ENCODE measurements around the gene L3HYPDH. TPM values are rescaled to one million over a fixed set of nuclear protein-coding genes. Genes with fewer than 3 reads are reported as not detected.

Gene L3HYPDH
- total and polyA plus RNA-seq, 7 experiments from 2014 or later, result 2.9 to 55.9 (median 21.6) TPM

DNA sequence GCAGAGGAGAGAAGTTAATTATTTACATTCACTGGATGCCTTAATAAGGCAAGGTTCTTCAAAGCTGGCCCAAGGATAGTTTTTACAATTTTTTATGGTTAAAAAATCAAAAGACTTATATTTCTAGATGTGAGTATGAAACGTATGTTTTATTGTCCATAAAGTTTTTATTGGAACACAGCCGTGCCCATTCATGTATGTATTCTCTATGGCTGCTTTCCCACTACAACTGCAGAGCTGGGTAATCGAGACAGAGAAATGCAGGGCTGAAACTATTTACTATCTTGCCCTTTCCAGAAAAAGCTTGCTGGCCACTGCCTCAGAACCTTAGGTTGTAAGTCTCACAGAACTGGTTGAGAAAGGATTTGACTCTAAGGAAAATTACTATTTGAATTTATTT lies 16.5 kb upstream of the L3HYPDH start:
- no peak for DNase-seq
- peaks cover 0 to 32% (median 9%) of the 10 kb centered on the region in 5 donors for H3K36me3 Mint-ChIP-seq
- H3K4me3 Mint-ChIP-seq, result no peak overlapping the region
- H3K4me1 Mint-ChIP-seq, result peaks cover 11 to 37% (median 23%) of the 10 kb centered on the region in 7 donors
- intact Hi-C loops (cut with micrococcal nuclease), result loop anchor here in 1 of 2 donors (2.0 kb wide), 1 partner anchor 16 kb away; the partner anchor contains the start of genes JKAMP and L3HYPDH
- ChIA-PET CTCF (interaction anchor here (0.8 kb wide), 1 partner anchor 683 kb away, joined by 3 read pairs; no protein-coding TSS in a partner anchor), POLR2A (interaction anchor here (1.5 kb wide), 1 partner anchor 16 kb away, joined by 3 read pairs; the partner anchor contains the start of genes JKAMP and L3HYPDH)
- H3K27me3 Mint-ChIP-seq, result no peaks in the 10 kb centered on the region
- Histone ChIP-seq H3K4me1 (ENCODE audit: control insufficient read depth in 2 of 2, insufficient read depth in 2 of 2, low read length in 2 of 2) (peaks cover 0 to 4% of the 10 kb centered on the region in 2 donors), H3K36me3 (ENCODE audit: control insufficient read depth in 2 of 3, insufficient read depth in 3 of 3, low read length in 3 of 3) (peaks cover 0 to 11% (median 5%) of the 10 kb centered on the region in 3 experiments), H3K4me3 (ENCODE audit: low read length) (no peak overlapping the region), H3K27ac (ENCODE audit: low read depth, low read length) (no peak overlapping the region), H3K27me3 (ENCODE audit: control insufficient read depth in 2 of 2, insufficient read depth in 2 of 2, low read length in 2 of 2) (no peaks in the 10 kb centered on the region), H3K9me3 (ENCODE audit: control insufficient read depth in 2 of 3, low read length in 3 of 3) (no peaks in the 10 kb centered on the region)
- H3K9me3 Mint-ChIP-seq, result no peaks in the 10 kb centered on the region
- peak overlapping the region in 1 of 9 donors; percentile 38 for H3K27ac Mint-ChIP-seq
- ATAC-seq, result no peak

DNA sequence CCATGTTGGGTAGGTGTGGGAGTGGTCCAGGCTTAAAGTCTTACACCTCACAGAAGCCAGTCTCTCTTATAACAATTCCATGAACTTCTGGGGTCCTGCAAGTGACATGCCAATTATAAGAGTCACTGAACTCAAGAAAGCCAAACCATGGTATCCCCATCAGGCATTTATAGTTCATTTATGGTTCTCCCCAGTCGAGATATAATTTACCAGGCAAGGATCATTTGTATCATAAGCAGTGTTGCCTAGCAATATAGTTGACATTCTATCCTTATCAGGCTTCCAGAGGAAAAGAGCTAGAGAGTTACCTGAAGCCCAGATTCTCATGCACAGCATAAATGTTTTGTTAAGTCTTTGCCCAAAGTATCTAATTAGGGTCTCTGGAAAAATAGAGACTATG lies 8.2 kb upstream of the L3HYPDH start:
- H3K27ac ChIP-seq (ENCODE audit: low read depth, low read length), result no peak overlapping the region
- H3K4me1 ChIP-seq (ENCODE audit: control insufficient read depth in 2 of 2, insufficient read depth in 2 of 2, low read length in 2 of 2), result no peaks in the 10 kb centered on the region
- CTCF ChIA-PET, result interaction anchor here (0.7 to 1.3 kb wide), 2 partner anchors 15 to 359 kb away, joined by 4 to 5 read pairs; no protein-coding TSS in a partner anchor
- POLR2A ChIA-PET, result no interaction called here
- intact Hi-C loops (cut with micrococcal nuclease), result no loop called here
- Mint-ChIP-seq H3K4me3 (no peak overlapping the region), H3K9me3 (no peaks in the 10 kb centered on the region), H3K4me1 (peaks cover 28 to 60% (median 47%) of the 10 kb centered on the region in 7 donors), H3K27me3 (no peaks in the 10 kb centered on the region), H3K36me3 (peaks cover 19 to 80% (median 54%) of the 10 kb centered on the region in 5 donors), H3K27ac (peak overlapping the region in 1 of 9 donors; percentile 56)
- ATAC-seq, result no peak
- no peaks in the 10 kb centered on the region for H3K27me3 ChIP-seq (ENCODE audit: control insufficient read depth in 2 of 2, insufficient read depth in 2 of 2, low read length in 2 of 2)
- no peaks in the 10 kb centered on the region for H3K9me3 ChIP-seq (ENCODE audit: control insufficient read depth in 2 of 3, low read length in 3 of 3)
- peaks cover 0 to 52% (median 0%) of the 10 kb centered on the region in 3 experiments for H3K36me3 ChIP-seq (ENCODE audit: control insufficient read depth in 2 of 3, insufficient read depth in 3 of 3, low read length in 3 of 3)
- DNase-seq, result no peak
- H3K4me3 ChIP-seq (ENCODE audit: low read length), result no peak overlapping the region

DNA sequence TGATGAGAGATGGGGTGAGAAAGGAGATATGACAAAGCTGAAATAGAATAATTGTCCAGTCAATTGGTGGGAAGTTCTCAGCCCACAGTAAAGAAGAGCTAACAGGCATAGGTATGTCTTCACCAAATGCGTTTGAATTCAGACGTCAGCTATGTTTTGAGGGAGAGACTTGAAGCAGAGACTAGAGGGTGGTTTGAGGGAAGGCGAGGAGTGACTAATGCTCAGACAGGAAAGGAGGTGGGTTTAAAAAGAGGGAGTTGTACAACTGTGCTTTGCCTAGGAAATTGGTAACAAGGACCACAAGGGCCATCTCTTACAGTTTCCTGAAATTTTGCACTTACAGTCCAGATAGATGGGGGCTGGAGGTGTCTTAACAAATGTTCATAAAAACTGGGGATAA lies 6.5 kb upstream of the L3HYPDH start:
- no peaks in the 10 kb centered on the region for H3K27me3 Mint-ChIP-seq
- Histone ChIP-seq H3K4me1 (ENCODE audit: control insufficient read depth in 2 of 2, insufficient read depth in 2 of 2, low read length in 2 of 2) (peaks cover 0 to 6% of the 10 kb centered on the region in 2 donors), H3K9me3 (ENCODE audit: control insufficient read depth in 2 of 3, low read length in 3 of 3) (no peaks in the 10 kb centered on the region), H3K27me3 (ENCODE audit: control insufficient read depth in 2 of 2, insufficient read depth in 2 of 2, low read length in 2 of 2) (no peaks in the 10 kb centered on the region), H3K4me3 (ENCODE audit: low read length) (no peak overlapping the region), H3K27ac (ENCODE audit: low read depth, low read length) (no peak overlapping the region), H3K36me3 (ENCODE audit: control insufficient read depth in 2 of 3, insufficient read depth in 3 of 3, low read length in 3 of 3) (peaks cover 0 to 52% (median 0%) of the 10 kb centered on the region in 3 experiments)
- intact Hi-C loops (cut with micrococcal nuclease), result no loop called here
- DNase-seq, result no peak
- ChIA-PET CTCF (no interaction called here), POLR2A (no interaction called here)
- peak overlapping the region in 3 of 9 donors; percentile 14 to 25 (median 14) for H3K27ac Mint-ChIP-seq
- peak overlapping the region in 1 of 10 donors; percentile 6 for H3K4me3 Mint-ChIP-seq
- peaks cover 31 to 65% (median 55%) of the 10 kb centered on the region in 7 donors for H3K4me1 Mint-ChIP-seq
- no peak for ATAC-seq
- H3K36me3 Mint-ChIP-seq, result peaks cover 19 to 72% (median 52%) of the 10 kb centered on the region in 5 donors
- H3K9me3 Mint-ChIP-seq, result no peaks in the 10 kb centered on the region

DNA sequence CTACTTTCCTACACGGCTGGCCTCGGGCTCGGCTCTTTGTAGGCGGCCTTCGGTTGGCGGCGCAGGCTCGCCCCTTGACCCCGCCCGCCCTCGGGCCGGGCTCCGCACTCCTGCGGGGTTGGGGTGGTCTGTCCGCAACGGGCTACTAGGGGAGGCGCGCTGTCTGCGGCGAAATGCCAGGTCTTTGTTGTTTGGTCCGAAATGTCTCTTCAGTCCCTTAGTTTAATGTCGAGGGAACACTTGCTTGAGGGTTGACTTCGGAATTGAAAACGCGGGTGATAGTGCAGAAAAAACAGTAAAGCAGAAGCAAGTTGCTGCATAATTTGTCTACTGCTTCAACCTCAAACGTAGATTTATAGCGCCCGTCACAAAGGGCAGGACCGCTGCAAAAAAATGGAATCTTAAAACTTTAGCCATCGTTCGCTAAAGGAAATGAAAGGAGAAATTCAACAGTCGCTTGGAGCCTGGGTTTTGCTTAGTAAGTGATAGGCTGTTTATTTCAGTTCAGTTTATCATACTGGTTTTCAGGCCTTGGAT lies 499 bp upstream of the L3HYPDH start:
- DNase-seq (no peak), ATAC-seq (peak; percentile 60)
- H3K4me1 Mint-ChIP-seq, result peaks cover 49 to 82% (median 78%) of the 10 kb centered on the region in 7 donors
- ChIA-PET CTCF (interaction anchor here (1.0 kb wide), 1 partner anchor 22 kb away, joined by 3 read pairs; no protein-coding TSS in a partner anchor), POLR2A (interaction anchor here (0.9 to 3.2 kb wide), 10 partner anchors 9 to 1285 kb away, joined by 3 to 34 read pairs (median 5); partner anchors contain the start of genes ACTR10, ARID4A, DAAM1 and GPR135)
- peak overlapping the region; percentile 85 to 96 (median 94) for H3K27ac Mint-ChIP-seq
- peaks cover 6 to 23% (median 20%) of the 10 kb centered on the region in 5 donors for H3K36me3 Mint-ChIP-seq
- no peaks in the 10 kb centered on the region for H3K27me3 Mint-ChIP-seq
- intact Hi-C loops (cut with micrococcal nuclease), result loop anchor here (1.0 to 10.0 kb wide), 23 partner anchors 16 to 1498 kb away; partner anchors contain the start of genes CCDC175 (in 2 of the 2), DAAM1 (in 2 of the 2), DACT1 (in 2 of the 2) and KIAA0586 (in 2 of the 2)
- Histone ChIP-seq H3K27ac (ENCODE audit: low read depth, low read length) (peak overlapping the region; percentile 84), H3K4me1 (ENCODE audit: control insufficient read depth in 2 of 2, insufficient read depth in 2 of 2, low read length in 2 of 2) (peaks cover 18 to 20% of the 10 kb centered on the region in 2 donors), H3K36me3 (ENCODE audit: control insufficient read depth in 2 of 3, insufficient read depth in 3 of 3, low read length in 3 of 3) (peaks cover 0 to 25% (median 0%) of the 10 kb centered on the region in 3 experiments), H3K9me3 (ENCODE audit: control insufficient read depth in 2 of 3, low read length in 3 of 3) (no peaks in the 10 kb centered on the region), H3K27me3 (ENCODE audit: control insufficient read depth in 2 of 2, insufficient read depth in 2 of 2, low read length in 2 of 2) (no peaks in the 10 kb centered on the region), H3K4me3 (ENCODE audit: low read length) (peak overlapping the region; percentile 81)
- peak overlapping the region; percentile 89 to 98 (median 96) for H3K4me3 Mint-ChIP-seq
- H3K9me3 Mint-ChIP-seq, result no peaks in the 10 kb centered on the region

DNA sequence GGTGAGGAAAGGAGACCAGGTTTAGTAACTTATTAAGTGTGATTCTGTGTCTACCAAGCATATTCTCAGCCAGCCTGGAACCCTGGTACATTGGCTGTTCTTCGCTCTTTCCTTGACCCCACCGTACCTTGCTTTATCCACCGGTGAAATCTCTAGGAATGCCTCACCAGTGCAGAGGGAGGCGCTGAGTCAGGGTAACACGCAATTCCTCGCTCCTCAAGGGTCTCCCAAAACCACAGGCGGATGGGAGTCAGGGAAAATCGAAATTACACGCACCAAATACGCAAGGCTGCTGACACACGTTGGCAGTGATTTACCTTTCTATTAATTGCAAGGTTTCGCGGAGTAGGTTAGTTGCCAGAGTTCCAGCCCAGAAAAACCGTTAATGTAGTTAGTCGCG lies 845 bp downstream of the L3HYPDH start:
- no peak for DNase-seq
- Histone ChIP-seq H3K9me3 (ENCODE audit: control insufficient read depth in 2 of 3, low read length in 3 of 3) (no peaks in the 10 kb centered on the region), H3K4me3 (ENCODE audit: low read length) (peak overlapping the region; percentile 81), H3K27me3 (ENCODE audit: control insufficient read depth in 2 of 2, insufficient read depth in 2 of 2, low read length in 2 of 2) (no peaks in the 10 kb centered on the region), H3K4me1 (ENCODE audit: control insufficient read depth in 2 of 2, insufficient read depth in 2 of 2, low read length in 2 of 2) (peaks cover 18 to 20% of the 10 kb centered on the region in 2 donors), H3K27ac (ENCODE audit: low read depth, low read length) (peak overlapping the region; percentile 84), H3K36me3 (ENCODE audit: control insufficient read depth in 2 of 3, insufficient read depth in 3 of 3, low read length in 3 of 3) (peaks cover 0 to 14% (median 0%) of the 10 kb centered on the region in 3 experiments)
- ChIA-PET POLR2A (interaction anchor here (0.6 to 3.2 kb wide), 6 partner anchors 14 to 1185 kb away, joined by 3 to 34 read pairs (median 5); partner anchors contain the start of genes ARID4A, GPR135, KIAA0586 and PPM1A), CTCF (no interaction called here)
- Mint-ChIP-seq H3K36me3 (peaks cover 0 to 17% (median 11%) of the 10 kb centered on the region in 5 donors), H3K4me1 (peaks cover 37 to 82% (median 75%) of the 10 kb centered on the region in 7 donors), H3K27me3 (no peaks in the 10 kb centered on the region), H3K4me3 (peak overlapping the region; percentile 89 to 98 (median 96)), H3K9me3 (no peaks in the 10 kb centered on the region), H3K27ac (peak overlapping the region; percentile 78 to 94 (median 87))
- ATAC-seq, result no peak
- intact Hi-C loops (cut with micrococcal nuclease), result loop anchor here (5.0 to 10.0 kb wide), 9 partner anchors 94 to 1499 kb away; partner anchors contain the start of genes CCDC175 (in 1 of the 2), DACT1 (in 1 of the 2), DHRS7 (in 1 of the 2) and MNAT1 (in 1 of the 2)

DNA sequence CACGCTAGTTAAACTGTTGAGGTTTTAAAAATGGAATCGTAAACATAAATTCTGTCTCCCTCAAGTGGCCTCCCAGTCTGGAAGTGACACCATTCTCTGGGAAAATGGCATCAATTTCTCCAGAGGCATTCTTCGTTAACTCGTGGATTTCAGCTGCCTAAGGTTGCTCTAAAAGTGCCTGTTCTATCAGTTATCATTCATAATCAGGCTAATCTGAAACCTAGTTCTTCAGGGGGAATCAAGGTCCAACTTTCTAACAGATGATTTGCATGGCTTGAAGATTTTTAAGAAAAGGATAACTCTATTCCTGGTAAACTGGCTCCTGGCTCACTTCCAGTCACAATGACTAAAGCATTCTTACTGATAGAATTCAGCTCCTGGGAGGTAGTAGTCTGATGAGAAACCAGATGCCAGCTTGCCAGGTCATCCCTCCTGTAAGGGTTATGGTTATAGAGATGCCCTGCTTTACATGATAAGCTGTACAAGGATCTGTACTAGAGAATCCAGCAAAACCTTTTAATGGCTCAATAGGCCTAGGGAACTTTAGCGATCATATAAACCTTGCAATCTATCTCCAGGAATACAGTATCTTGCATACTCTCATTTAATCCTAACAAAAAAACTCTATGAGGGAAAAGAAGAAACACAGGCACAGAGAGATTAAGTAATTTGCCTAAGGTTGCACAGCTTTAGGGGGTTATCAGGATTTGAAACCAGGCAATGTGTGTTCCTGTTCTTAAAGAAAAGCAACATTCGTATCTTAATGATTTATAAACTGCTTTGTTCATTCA lies 1.5 kb downstream of the L3HYPDH start:
- ChIA-PET POLR2A (interaction anchor here (1.7 to 3.2 kb wide), 2 partner anchors 13 to 19 kb away, joined by 5 to 34 read pairs; partner anchors contain the start of gene GPR135), CTCF (no interaction called here)
- H3K27ac ChIP-seq (ENCODE audit: low read depth, low read length), result peak overlapping the region; percentile 84
- Mint-ChIP-seq H3K9me3 (no peaks in the 10 kb centered on the region), H3K4me1 (peaks cover 30 to 75% (median 70%) of the 10 kb centered on the region in 7 donors), H3K27me3 (no peaks in the 10 kb centered on the region), H3K4me3 (peak overlapping the region; percentile 89 to 98 (median 96)), H3K27ac (peak overlapping the region; percentile 78 to 94 (median 87)), H3K36me3 (peaks cover 0 to 11% (median 6%) of the 10 kb centered on the region in 5 donors)
- no peaks in the 10 kb centered on the region for H3K27me3 ChIP-seq (ENCODE audit: control insufficient read depth in 2 of 2, insufficient read depth in 2 of 2, low read length in 2 of 2)
- H3K4me1 ChIP-seq (ENCODE audit: control insufficient read depth in 2 of 2, insufficient read depth in 2 of 2, low read length in 2 of 2), result peaks cover 18 to 20% of the 10 kb centered on the region in 2 donors
- no peaks in the 10 kb centered on the region for H3K9me3 ChIP-seq (ENCODE audit: control insufficient read depth in 2 of 3, low read length in 3 of 3)
- DNase-seq, result no peak
- intact Hi-C loops (cut with micrococcal nuclease), result loop anchor here (5.0 to 10.0 kb wide), 9 partner anchors 95 to 1500 kb away; partner anchors contain the start of genes CCDC175 (in 1 of the 2), DACT1 (in 1 of the 2), DHRS7 (in 1 of the 2) and MNAT1 (in 1 of the 2)
- peaks cover 0 to 11% (median 0%) of the 10 kb centered on the region in 3 experiments for H3K36me3 ChIP-seq (ENCODE audit: control insufficient read depth in 2 of 3, insufficient read depth in 3 of 3, low read length in 3 of 3)
- ATAC-seq, result no peak
- H3K4me3 ChIP-seq (ENCODE audit: low read length), result peak overlapping the region; percentile 81
